HuH-7.5 (cell line): ENCODE results near the gene LRRC7.

ENCODE experiments used
- DNase-seq: peaks from one replicate; pipeline ENCODE4 v3.0.0; 2011; ENCODE audit warnings: low spot score

The LRRC7 gene

DNA sequence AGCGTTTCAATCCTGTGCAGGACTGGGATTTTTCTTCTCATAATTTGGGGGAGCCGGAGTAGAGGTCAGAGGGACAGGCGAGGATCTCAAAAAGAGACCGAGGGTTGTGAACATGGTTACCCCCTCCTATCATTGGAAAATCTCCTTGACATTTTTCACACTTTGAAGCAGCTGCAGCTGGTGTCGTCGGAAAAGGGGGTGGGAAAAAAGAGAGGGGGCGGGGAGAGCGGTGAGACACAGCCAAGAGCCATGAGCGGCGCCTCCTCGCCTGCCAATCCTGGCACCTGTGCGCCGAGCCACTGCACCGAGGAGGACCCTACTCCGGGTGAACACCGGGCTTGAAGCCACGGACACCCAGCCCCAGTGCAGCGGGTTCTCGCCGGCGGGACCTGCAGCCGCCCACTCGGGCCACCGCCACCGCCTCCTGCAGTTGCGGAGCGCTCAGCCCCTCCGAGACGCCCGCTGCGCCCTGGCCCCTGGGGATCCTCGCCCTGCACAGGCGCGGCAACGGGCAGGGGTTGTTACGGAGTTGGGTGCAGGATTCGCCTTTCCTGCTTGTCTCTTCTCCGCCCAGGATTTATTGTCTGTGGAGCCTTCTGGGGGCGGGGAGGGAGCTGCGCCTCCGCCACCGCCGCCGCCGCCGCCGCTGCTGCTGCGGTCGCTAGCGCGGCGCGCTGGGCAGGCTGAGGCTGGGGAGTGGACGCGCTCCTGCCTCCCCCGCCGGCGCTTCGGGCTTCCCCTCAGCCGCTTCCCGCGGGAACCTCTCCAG is at the start of gene LRRC7:
LRRC7 (plus strand) TSS at position 271 of the 769 bp plus-strand sequence. CDS start 718 bp downstream, outside the sequence.
- DNase-seq: no peak

DNA sequence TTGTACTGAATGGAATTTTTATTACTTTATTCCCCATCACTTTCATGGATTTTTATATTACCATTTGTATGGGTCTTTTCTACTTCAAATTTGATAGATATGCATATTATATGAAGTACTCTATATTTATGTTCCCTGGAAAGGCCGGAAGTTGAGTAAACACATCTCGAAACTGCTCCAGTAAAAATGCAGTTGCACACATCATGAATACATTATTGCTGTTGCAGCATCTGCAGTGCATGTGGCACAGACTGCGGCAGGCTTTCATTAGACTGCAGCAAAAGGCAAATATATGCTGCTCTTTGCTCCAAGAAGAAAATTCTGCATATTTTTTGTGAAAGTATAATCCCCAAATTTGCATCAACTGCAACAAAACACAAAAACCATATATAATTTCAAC is 48.7 kb upstream of the LRRC7 start:
- DNase-seq: no peak

DNA sequence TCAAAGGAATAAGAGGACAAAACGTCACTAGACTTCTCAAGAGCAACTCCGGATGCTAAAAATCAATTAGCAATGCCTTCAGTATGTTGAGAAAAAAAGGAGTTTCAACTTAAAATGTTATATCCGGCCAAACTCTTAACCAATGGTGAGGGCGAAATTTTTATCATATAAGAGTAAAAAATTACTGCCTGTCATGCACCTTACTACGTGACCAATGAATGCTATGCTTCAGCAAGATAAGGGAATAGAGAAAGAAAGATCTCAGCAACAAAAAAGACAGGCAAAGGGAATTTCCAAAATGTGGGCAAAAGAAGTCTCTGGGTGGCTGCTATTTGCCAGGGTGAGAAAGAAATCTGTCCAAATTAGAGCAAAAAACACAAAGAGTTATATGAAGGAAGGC is 47.4 kb upstream of the LRRC7 start:
- no peak for DNase-seq

DNA sequence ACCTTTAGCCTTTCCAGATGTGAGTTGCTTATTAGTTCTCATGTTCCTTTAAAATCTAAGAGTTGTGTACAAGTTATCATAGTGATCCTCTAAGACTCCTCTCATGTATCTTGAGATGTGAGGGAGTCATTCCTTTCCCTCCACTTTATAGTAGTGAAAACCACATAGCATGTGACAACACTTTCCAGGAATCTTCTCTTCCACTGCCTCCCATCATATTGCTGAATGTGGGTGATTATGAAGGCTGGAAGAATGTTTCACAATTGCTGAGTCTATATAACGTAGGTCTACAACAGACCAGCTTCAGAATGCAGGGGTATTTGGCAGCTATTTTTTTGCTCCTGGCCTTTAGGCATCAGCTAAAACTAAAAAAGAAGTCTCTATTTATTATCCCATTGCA is 44.7 kb upstream of the LRRC7 start:
- no peak for DNase-seq

DNA sequence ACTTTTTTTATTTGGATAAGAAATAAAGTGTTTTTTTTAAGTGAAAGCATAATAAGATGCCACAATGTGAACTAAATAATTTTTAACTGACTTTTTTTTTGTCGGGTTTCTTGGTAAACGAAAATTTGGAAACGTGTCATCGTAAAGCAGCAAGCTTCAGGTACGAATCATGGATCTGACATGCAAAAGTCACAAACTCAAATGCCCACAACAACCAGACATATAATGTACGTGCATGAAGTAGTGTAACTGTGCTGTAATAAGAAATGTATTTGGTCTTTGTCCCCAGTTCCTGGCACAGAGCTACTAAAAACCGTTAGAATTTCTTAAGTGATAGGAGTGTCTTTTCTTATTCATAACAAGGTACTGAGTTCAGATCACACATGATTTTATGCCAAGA is 44.3 kb upstream of the LRRC7 start:
- DNase-seq: no peak

DNA sequence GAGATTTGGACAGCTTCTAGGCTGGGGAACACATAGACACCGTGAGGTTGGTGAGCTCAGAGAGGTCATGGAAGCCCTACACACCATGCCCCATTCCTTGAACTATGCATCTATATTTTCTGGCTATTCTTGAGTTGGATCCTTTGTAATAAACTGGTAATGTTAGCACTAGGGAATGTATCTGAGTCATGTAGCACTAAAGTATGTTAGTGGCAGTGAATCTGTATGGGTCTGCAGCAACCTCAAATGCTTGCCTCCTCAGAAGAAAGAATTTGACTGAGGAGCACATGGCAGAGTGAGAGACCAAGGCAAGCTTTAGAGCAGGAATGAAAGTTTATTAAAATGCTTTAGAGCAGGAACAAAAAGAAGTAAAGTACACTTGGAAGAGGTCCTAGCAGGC is 43.7 kb upstream of the LRRC7 start:
- no peak for DNase-seq

DNA sequence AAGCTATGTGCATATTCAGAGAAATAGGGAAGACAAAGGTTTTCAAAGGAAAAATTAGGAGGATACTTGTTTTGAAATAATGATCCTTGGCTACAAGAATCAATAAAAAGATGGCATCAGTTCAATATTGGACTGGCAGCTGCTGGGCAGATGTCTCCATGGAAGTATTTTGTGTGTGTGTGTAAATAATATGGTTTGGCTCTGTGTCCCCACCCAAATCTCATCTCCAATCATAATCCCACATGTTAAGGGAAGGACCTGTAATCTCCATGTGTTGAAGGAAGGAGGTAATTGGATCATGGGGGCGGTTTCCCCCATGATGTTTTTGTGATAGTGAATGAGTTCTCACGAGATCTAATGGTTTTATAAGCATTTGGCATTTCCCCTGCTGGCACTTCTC is 40.4 kb upstream of the LRRC7 start:
- no peak for DNase-seq

DNA sequence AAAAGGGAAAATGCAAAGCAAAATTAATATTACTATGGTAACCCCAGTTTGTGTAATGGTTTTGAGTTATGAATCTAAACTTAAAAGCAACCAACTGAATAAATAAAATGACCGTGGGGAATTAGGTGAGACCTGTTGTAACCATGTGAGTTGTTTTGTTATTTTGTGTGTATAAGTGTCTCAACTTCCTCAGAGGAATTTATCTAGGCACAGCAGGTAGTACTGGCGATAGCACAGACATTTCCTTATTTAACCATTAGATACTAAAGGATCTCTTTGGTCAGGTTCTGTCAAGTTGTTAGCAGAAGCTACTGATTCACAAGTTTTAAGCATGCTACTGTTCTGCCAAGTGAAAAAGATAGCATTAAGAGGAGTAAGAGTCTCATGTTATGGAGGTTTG is 39.3 kb upstream of the LRRC7 start:
- no peak for DNase-seq

DNA sequence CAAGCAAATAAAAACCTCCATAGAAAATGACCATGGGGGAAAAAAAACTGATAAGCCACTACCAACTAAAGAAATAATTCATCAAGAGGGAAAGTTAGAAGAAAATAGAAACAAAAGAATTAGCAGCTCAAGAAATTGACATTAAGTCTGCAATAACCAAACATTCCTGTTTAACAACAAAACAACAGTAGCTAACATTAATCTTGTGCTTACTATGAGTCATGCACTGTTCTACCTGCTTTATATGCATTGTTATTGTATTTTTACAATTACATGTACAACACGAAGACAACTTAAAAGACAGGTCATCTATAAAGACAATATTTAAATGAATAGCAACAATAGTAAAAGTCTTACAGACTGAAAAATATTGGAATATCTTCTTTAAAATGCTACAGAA is 34.4 kb upstream of the LRRC7 start:
- DNase-seq: no peak

DNA sequence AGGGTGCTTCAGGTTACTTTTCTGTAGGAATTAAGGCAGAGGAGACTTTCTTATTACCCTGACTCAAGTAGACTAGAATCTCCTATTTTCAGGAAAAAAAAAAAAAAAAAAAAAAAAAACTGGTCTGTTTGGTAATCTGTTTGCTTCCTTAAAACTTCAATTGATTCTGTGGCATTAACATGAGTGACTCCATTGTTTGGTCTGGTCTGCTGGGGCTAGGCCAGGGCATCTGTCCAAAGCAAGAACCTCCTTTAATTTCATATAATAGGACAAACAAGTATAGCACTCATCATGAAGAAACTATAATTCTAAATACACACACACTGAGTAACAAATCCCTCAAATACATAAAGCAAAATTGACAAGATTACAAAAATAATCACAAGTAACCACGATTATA is 32.9 kb upstream of the LRRC7 start:
- DNase-seq: no peak

DNA sequence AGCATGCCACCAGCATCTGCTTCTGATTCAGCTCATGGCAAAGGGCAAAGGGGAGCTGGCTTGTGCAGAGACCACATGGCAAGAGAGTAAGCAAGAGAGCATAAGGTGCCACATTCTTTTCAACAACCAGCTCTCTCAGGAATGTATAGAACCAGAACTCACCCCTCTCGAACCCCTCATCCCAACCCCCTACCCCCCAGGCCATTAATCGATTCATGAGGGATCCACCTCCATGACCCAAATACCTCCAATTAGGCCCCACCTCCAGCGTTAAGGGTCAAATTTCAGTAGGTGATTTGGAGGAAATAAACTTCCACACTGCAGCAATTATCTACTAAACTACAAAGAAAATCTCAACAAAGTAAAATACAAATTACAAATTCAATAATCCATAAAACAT is 32.2 kb upstream of the LRRC7 start:
- no peak for DNase-seq

DNA sequence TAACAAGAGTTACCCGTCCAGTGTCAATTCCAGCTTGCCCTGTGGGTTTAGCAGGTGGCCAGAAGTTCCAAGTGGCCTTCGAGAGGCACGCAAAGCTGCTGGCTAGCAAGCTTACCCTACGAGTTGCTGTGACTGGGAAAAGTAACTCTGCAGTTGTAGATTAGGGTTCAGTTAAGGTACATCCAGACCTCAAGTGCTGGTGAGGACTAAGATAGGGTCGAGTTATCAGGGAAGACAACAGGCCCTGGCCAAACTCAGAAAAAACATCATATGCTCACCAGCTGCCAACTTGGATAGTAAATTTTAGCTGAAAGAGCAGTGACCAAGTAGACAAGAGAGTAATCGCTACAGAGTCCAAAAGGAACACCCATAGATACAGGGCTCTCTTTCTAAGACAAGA is 27.7 kb upstream of the LRRC7 start:
- no peak for DNase-seq

DNA sequence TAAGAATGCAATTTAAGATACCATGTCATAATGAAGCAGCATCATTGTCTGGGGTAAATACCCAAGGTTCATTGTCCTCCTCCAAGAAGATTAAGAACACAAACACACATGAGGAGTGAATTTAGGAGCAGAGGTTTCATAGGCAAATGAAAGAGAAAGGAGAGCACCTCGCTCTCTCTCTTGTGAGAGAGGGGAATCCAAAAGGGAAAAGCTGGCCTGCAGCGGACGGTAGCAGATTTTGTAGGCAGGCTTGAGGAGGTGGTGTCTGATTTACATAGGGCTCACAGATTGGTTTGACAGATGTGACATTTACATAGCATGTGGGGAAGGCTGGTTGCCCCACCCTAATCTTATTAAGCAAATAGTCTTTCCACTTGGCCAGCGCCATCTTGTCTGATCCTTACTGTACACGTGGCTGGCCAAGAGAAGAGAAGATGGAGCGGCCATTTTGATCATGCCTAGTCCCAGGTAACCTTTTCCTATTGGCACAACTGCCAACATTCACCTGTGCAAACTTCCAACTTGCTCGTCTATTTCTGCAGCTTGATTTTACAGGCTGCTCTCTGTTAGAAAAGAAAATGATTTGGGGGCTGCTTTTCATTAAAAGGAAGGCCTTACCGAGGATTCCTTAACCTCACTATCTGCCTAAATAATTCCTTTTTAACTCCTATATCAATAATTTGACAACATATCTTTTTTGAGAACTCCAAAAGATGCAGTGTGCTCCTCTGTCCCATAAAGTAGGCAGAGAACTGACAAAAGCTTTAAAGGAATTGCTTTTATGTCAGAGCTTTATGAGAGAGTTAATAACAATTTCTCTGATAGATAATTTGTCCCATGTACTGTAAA is 16.0 kb upstream of the LRRC7 start:
- no peak for DNase-seq

DNA sequence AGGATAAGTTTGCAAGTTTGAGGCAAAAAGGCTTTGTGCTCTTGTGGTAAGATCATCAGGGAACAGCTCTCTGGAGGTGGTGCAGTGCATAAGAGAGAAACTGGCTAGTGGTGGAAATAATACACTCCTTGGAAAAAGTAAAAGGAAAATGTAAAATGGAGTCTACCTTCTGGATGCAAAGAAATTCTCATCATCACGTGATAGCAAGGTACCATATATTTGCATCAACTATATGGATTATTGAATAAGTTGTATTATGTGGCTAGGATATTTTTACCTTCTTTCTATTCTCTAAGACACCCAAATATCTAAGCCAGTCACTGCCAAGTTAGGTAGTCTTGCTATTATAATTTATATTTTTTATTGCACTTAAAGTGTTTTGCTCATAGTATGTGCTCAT is 14.0 kb upstream of the LRRC7 start:
- DNase-seq: no peak

DNA sequence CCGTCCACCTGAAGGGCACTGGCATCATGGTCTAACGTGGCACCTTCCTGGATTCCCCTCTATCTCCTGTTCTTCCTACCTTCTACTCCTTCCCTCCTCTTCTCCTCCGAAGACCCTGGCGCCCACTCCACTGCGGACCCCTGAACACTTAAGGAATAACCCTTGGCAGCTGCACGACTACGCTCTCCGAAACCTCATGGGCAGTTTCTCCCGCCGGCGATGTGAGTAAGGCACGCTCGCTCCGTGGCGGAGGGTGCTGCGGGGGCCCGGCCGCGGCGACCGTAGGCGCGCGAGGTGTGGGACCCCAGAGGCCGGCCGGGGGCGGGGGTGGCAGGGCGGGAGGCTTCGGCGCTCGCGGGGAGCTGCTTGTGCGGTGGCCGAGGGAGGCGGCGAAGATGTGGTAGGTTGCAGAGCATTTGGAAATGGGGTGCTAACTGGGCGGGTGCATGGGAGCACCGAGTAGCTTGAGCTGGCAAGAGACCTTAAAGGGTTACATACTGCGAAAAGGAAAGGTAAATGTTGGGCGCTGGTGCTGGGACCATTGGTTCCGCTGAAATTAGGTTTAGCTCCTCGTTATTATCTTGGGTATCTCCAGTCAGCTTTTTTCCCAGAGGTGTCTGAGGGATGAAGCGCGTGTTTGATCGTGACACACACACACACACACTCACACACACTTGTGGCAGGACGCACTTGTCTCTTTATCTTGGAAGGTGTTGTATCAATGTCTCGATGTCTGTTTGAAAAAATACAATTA is 876 bp downstream of the LRRC7 start:
- DNase-seq: no peak

DNA sequence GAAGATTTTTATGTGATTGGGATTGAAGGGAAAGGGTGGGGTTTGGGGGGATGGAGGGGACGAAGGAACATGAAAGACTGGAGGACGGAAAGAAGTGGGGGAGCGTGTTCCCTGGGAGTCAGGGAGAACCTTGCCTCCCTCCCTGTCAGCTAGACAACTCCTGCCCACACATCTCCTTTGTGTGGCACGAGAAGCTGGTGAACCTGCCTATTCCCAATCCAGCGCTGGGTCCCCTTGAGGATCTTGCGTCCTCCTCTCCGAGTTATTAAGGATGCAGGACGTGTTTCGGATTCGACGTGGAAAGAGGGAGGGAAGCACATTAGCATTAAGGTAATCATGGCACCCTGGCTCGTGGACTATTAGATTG is 1.4 kb downstream of the LRRC7 start:
- no peak for DNase-seq

DNA sequence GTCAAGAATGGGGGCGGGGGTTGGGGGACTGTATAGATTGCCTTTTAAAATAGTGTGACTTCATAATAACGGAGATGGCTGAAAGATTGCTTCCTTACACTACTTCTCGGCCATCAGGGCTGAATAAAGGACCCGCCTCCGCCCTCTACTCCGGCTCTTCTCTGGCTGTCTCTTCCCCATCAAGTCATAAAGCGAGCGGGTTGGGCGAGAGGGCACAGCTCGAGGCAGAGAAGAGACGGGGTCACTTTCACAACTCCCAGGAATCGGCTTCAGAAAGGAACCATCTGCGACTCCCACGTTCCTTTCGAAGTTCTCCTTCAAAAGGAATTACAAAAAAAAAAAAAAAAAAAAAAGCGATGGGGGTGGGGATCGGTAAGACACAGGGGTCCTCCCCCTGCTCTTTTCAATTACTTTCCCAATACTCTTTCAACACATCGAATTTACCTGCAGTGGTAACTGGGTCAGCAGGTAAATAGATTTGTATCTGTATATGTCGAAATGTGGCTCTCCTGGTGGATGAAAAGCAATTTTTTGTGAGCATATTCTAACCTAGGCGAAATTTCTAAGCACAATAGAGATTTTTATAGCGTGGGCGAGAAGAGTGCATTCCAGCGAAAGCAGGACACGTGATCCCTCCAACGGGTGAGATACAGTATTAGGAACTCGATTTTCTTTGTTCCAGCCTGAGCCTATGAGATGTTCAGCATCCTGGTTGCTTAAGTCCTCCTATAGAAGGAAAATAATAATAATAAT is 2.0 kb downstream of the LRRC7 start:
- DNase-seq: no peak

DNA sequence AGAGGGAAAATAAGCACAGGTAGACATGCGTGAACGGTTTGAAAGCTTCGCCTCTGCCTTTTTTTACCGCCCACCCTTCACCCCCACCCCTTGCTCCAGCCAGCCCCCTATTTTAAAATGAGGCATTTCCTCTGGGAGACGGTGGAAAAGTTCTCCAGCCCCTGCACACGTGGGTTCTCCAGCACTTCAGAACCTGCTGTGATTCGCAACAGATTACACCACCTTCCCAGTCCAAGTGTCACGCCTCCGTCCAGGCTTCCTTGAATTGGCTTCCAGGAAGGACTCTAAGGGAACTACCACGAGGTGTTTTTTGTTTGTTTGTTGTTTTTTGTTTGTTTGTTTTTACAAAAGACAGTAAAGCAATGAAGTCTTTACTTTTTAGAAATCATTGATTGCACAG is 2.6 kb downstream of the LRRC7 start:
- DNase-seq: no peak

DNA sequence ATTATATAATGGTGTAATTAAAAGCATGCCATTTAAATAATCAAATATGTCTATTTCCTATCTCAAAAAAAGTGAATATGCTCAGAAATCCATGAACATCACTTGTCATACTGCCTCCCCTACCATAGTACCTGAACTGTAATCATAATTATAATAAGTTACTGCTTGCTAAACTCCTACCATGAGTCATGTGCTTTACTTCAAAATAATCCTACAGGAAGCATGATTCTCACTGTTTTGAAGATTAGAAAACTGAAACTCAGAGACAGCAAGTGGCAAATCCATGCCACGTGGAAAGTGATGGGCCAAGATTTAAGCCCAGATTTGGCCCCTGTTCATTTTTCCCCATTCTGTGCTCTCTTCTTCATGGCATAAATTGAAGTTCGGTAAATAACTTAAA is 5.2 kb downstream of the LRRC7 start:
- no peak for DNase-seq

DNA sequence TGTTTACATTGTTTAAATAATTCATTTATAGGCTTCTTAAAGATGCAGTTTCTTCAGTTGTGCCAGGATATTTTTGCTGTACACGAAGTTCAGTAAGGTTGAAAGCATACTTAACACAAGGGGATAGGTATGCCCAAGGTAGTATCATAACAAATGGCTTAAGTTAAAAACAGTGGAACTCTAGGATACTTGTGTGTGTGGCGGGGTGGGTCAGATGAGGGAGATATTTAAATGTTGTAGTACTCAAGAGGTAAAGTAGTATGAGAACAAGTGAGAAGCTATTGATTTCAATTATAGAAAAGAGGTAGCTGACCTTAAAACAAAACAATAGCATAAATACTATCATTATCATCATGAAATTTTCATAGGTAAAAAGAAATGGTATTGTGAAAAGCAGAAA is 6.2 kb downstream of the LRRC7 start:
- no peak for DNase-seq

DNA sequence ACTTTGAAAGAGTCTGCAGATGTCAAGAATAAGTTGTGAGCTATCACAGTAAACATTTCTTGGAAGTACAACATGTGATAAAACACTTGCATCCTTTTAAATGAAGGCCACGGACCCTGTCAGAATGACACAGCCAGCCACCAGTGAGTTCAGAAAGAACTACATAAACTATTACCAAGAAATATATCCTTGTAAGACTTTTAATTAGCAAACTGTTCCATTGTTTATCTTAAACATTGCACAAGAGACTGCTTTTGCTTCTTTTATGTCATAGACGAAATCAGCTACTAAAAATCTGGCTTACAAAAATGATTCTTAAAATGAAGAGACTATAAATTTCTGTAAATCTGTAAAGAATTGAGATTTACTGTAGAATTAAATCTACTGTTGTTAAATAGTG is 17.9 kb downstream of the LRRC7 start:
- no peak for DNase-seq

DNA sequence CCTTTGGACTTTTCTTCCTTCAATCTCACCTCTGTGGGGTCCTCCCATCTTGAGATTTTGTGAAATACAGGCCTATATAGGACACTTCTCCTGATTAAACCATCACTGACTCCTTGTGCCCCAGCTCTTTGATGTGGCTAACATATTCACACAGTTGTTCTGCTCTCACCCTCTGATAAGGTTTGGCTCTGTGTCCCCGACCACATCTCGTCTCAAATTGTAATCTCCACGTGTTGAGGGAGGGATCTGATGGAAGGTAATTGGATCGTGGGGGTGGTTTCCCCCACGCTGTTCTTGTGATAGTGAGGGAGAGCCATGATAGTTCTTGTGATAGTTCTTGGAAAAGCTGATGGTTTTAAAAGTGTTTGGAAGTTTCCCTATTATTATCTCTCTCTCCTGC is 19.7 kb downstream of the LRRC7 start:
- DNase-seq: no peak
